Measurements from ENCODE around the gene ZBTB49.

DNA sequence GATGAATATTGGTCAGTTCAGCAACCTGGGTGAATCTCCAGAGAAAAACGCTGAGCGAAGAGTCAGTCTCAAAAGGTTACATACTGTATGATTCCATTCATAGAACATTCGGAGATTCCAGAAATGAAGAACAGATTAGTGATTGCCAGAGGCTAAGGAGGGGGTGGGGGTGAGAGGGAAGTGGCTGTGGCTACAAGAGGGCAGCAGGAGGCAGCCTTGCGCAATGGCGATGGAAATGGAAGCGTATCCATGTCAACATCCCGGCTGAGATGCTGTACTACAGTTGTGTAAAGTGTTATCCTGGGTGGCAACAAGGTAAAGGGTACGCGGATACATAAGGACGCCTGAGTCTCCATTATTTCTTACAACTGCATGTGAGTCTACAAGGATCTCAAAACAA, 18.1 kb upstream of the ZBTB49 start:
- TF ChIP-seq, protein P1, sequence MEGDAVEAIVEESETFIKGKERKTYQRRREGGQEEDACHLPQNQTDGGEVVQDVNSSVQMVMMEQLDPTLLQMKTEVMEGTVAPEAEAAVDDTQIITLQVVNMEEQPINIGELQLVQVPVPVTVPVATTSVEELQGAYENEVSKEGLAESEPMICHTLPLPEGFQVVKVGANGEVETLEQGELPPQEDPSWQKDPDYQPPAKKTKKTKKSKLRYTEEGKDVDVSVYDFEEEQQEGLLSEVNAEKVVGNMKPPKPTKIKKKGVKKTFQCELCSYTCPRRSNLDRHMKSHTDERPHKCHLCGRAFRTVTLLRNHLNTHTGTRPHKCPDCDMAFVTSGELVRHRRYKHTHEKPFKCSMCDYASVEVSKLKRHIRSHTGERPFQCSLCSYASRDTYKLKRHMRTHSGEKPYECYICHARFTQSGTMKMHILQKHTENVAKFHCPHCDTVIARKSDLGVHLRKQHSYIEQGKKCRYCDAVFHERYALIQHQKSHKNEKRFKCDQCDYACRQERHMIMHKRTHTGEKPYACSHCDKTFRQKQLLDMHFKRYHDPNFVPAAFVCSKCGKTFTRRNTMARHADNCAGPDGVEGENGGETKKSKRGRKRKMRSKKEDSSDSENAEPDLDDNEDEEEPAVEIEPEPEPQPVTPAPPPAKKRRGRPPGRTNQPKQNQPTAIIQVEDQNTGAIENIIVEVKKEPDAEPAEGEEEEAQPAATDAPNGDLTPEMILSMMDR (IDR thresholded peaks at IDR 0.05; ENCODE audit: low read length) = no peak
- no peak for TF ChIP-seq EZH2 (IDR thresholded peaks at IDR 0.05; ENCODE audit: borderline replicate concordance, low read length)
